Measurements from ENCODE around the gene THOC7. TPM values are rescaled to one million over a fixed set of nuclear protein-coding genes. Genes with fewer than 3 reads are reported as not detected.

THOC7 gene
- total RNA-seq, 4 donors from 2014 or later, result 19.4 to 64.4 (median 36.5) TPM

GRCh38 chr3:63830526-63830925, 33.1 kb downstream of the THOC7 start:
- TF ChIP-seq POLR2A (IDR thresholded peaks at IDR 0.05) (no peak), CTCF (IDR thresholded peaks at IDR 0.05) (no peak)
- Histone ChIP-seq H3K27me3 (no peaks in the 10 kb centered on the region), H3K4me1 (no peaks in the 10 kb centered on the region), H3K4me3 (no peak overlapping the region), H3K36me3 (peaks cover 0 to 51% (median 0%) of the 10 kb centered on the region in 3 donors), H3K27ac (no peak overlapping the region), H3K9me3 (no peaks in the 10 kb centered on the region)
- no peak for DNase-seq

- TF ChIP-seq POLR2A (IDR thresholded peaks at IDR 0.05) (no peak), CTCF (IDR thresholded peaks at IDR 0.05) (no peak)
- Histone ChIP-seq H3K27me3 (no peaks in the 10 kb centered on the region), H3K4me1 (no peaks in the 10 kb centered on the region), H3K9me3 (no peaks in the 10 kb centered on the region), H3K4me3 (no peak overlapping the region), H3K27ac (no peak overlapping the region), H3K36me3 (peaks cover 0 to 9% (median 0%) of the 10 kb centered on the region in 3 donors)
- no peak for DNase-seq
These were observed 39.3 kb downstream of the THOC7 start for GRCh38 chr3:63824309-63824708.

- Histone ChIP-seq H3K27ac (no peak within 1 kb of the TSS), H3K4me3 (no peak within 1 kb of the TSS), H3K27me3 (no peaks in the 10 kb centered on the region), H3K36me3 (no peaks in the 10 kb centered on the region), H3K9me3 (no peaks in the 10 kb centered on the region), H3K4me1 (no peaks in the 10 kb centered on the region)
- TF ChIP-seq POLR2A (IDR thresholded peaks at IDR 0.05), result no peak
- no peak for TF ChIP-seq CTCF (IDR thresholded peaks at IDR 0.05)
- DNase-seq, result no peak
These were observed 44.5 kb downstream of the THOC7 start, which contains the start of gene C3orf49 for GRCh38 chr3:63819151-63819398. Gene C3orf49 (plus strand): TSS chr3:63819299. CDS start chr3:63819472, 173 bp downstream.

- Histone ChIP-seq H3K4me3 (no peak overlapping the region), H3K4me1 (no peaks in the 10 kb centered on the region), H3K27ac (no peak overlapping the region), H3K27me3 (no peaks in the 10 kb centered on the region), H3K9me3 (no peaks in the 10 kb centered on the region), H3K36me3 (no peaks in the 10 kb centered on the region)
- DNase-seq, result peak in 2 of 3 donors; percentile 44 to 85
- TF ChIP-seq POLR2A (IDR thresholded peaks at IDR 0.05) (no peak), CTCF (IDR thresholded peaks at IDR 0.05) (peak; percentile 71 to 90 (median 85))
These were observed 45.1 kb downstream of the THOC7 start for GRCh38 chr3:63818282-63819150.

GRCh38 chr3:63817225-63817624, 46.4 kb downstream of the THOC7 start:
- no peak for DNase-seq
- no peaks in the 10 kb centered on the region for H3K4me1 ChIP-seq
- H3K27me3 ChIP-seq, result no peaks in the 10 kb centered on the region
- H3K36me3 ChIP-seq, result no peaks in the 10 kb centered on the region
- TF ChIP-seq POLR2A (IDR thresholded peaks at IDR 0.05) (no peak), CTCF (IDR thresholded peaks at IDR 0.05) (no peak)
- H3K9me3 ChIP-seq, result no peaks in the 10 kb centered on the region
- no peak overlapping the region for H3K4me3 ChIP-seq
- H3K27ac ChIP-seq, result no peak overlapping the region

Measured in Peyer's patch (tissue), 4 donors.